Thyroid gland (tissue), 4 donors: Measurements from ENCODE around the gene HLA-C. TPM values are rescaled to one million over a fixed set of nuclear protein-coding genes. Genes with fewer than 3 reads are reported as not detected.

Experiments
- DNase-seq, 2 donors: peaks; one replicate each; pipeline ENCODE4 v3.0.0-alpha.2; 2019
- H3K27ac ChIP-seq, 3 donors: fragments of 200-600 bp; sonication (generic); 1 replicate in 2 of 3; 2 replicates in 1 of 3; pipeline ENCODE4 v1.5.1; 2016 to 2019; ENCODE audit warnings: mild to moderate bottlenecking in 1 of 3, moderate library complexity in 1 of 3
- H3K27me3 ChIP-seq: fragments of 200-600 bp; sonication (generic); one replicate; pipeline ENCODE4 v1.5.1; 2019
- H3K36me3 ChIP-seq, 2 donors: fragments of 200-600 bp; sonication (generic); one replicate each; pipeline ENCODE4 v1.5.1; 2016 to 2019
- H3K4me1 ChIP-seq, 2 donors: fragments of 200-600 bp; sonication (generic); one replicate each; pipeline ENCODE4 v1.5.1; 2017 to 2019
- H3K4me3 ChIP-seq, 3 donors: fragments of 200-600 bp; sonication (generic); replicated peaks in 1 of 3; 1 replicate in 2 of 3; 2 replicates in 1 of 3; pipeline ENCODE4 v1.5.1; 2016; ENCODE audit warnings: mild to moderate bottlenecking in 1 of 3
- H3K9me3 ChIP-seq: fragments of 200-600 bp; sonication (generic); one replicate; pipeline ENCODE4 v1.5.1; 2017
- CTCF ChIP-seq, 6 experiments: fragments of 200-600 bp in 3 of 6; fragments of 450-650 bp in 3 of 6; sonication (generic) in 3 of 6; IDR thresholded peaks; one replicate each; pipeline ENCODE4 v1.5.1; 2016 to 2019; ENCODE audit warnings: antibody characterized with exemption in 6 of 6, mild to moderate bottlenecking in 2 of 6, inconsistent platforms in 1 of 6, moderate library complexity in 1 of 6
- POLR2A ChIP-seq, 2 donors: fragments of 450-650 bp; IDR thresholded peaks; one replicate each; pipeline ENCODE4 v1.6.1; 2017; ENCODE audit warnings: antibody characterized with exemption in 2 of 2, mild to moderate bottlenecking in 2 of 2, moderate library complexity in 1 of 2
- intact Hi-C: fragments of 100-400 bp; cut with DNase I; formaldehyde crosslinking; loops from one replicate; pipeline ENCODE4 v1.15.1; 2023
- small RNA-seq: library from RNA; depleted of rRNA; stranded (forward); fragments of <200 nt; gene quantifications from one replicate; pipeline ENCODE3, GENCODE V24; 2016
- total RNA-seq, 4 donors: library from RNA; depleted of rRNA; stranded (reverse); fragments of >200 nt; gene quantifications; one replicate each; pipeline ENCODE4 v1.2.3, GENCODE V29; 2016

Gene HLA-C
- total RNA-seq, 4 donors from 2014 or later: 170 to 540 (median 399) TPM

- Histone ChIP-seq H3K36me3 (no peaks in the 10 kb centered on the region), H3K27ac (no peak overlapping the region), H3K27me3 (no peaks in the 10 kb centered on the region), H3K9me3 (no peaks in the 10 kb centered on the region), H3K4me1 (no peaks in the 10 kb centered on the region), H3K4me3 (no peak overlapping the region)
- DNase-seq: no peak
- intact Hi-C loops: no loop called here
- no peak for TF ChIP-seq CTCF (IDR thresholded peaks at IDR 0.05)
- no peak for TF ChIP-seq POLR2A (IDR thresholded peaks at IDR 0.05)
Measured at GRCh38 chr6:31222496-31222895, 49.4 kb downstream of the HLA-C start.

Small RNAs within 50 kb of the gene (small RNA-seq; reads per million reads assigned to genes)
- gene AL662844.1: not detected

Other genes with a start within 250 kb of the HLA-C start
- not detected for gene C6orf15, start 159.5 kb downstream of the HLA-C start, total RNA-seq
- gene PSORS1C1, start 157.3 kb downstream of the HLA-C start, total RNA-seq: 1 to 10 TPM; 1.6 to 3.8 (median 2.4) TPM
- gene CDSN, start 151.6 kb downstream of the HLA-C start, total RNA-seq: under 1 TPM in 1 of 4 donors, not detected in 3; 0.34 TPM
- gene PSORS1C2, start 133.0 kb downstream of the HLA-C start, total RNA-seq: not detected
- 10 to 100 TPM; 15.8 to 20.0 (median 17.0) TPM for gene CCHCR1, start 114.3 kb downstream of the HLA-C start, total RNA-seq
- 1 to 10 TPM; 1.2 to 4.9 (median 3.2) TPM for gene TCF19, start 113.5 kb downstream of the HLA-C start, total RNA-seq
- 1 to 10 TPM in 1 of 4 donors, not detected in 3; 1.0 TPM for gene POU5F1, start 101.4 kb downstream of the HLA-C start, total RNA-seq
- gene HLA-B, start 85.1 kb upstream of the HLA-C start, total RNA-seq: 1,000 to 10,000 TPM in 1 of 4 donors, 100 to 1,000 TPM in 3; 328 to 1,292 (median 594) TPM
- gene MICA, start 131.5 kb upstream of the HLA-C start, total RNA-seq: 10 to 100 TPM; 12.3 to 23.2 (median 15.3) TPM
- 1 to 10 TPM in 3 of 4 donors, under 1 TPM in 1; 0.89 to 3.4 (median 2.1) TPM for gene MICB, start 226.1 kb upstream of the HLA-C start, total RNA-seq